Coronary artery (tissue), 2 donors: Measurements from ENCODE around the gene WWP2.

Experiments used
- DNase-seq: peaks from one replicate; pipeline ENCODE4 v3.0.0-alpha.2; 2017; ENCODE audit warnings: low spot score
- H3K27ac ChIP-seq, 2 donors: fragments of 200-600 bp; sonication (generic); one replicate each; pipeline ENCODE4 v1.5.1; 2016 to 2019
- H3K4me3 ChIP-seq: fragments of 200-600 bp; sonication (generic); 2 replicates; pipeline ENCODE4 v1.5.1; 2016; ENCODE audit warnings: mild to moderate bottlenecking, moderate library complexity
- CTCF ChIP-seq: fragments of 200-600 bp; sonication (generic); IDR thresholded peaks from one replicate; pipeline ENCODE4 v1.5.1; 2019; ENCODE audit warnings: antibody characterized with exemption

WWP2 gene

GRCh38 chr16:69833357-69834282 lies 71.5 kb downstream of the WWP2 start:
- Histone ChIP-seq H3K4me3 (no peak overlapping the region), H3K27ac (peak overlapping the region in 1 of 2 donors; percentile 23)
- no peak for DNase-seq
- TF ChIP-seq CTCF, result no peak

GRCh38 chr16:69834807-69835466 lies 72.8 kb downstream of the WWP2 start:
- no peak overlapping the region for H3K27ac ChIP-seq
- TF ChIP-seq CTCF, result no peak
- no peak for DNase-seq
- H3K4me3 ChIP-seq, result no peak overlapping the region

GRCh38 chr16:69836257-69836656 lies 74.1 kb downstream of the WWP2 start:
- no peak for DNase-seq
- Histone ChIP-seq H3K4me3 (no peak overlapping the region), H3K27ac (no peak overlapping the region)
- no peak for TF ChIP-seq CTCF

GRCh38 chr16:69837380-69837779 lies 75.2 kb downstream of the WWP2 start:
- no peak for TF ChIP-seq CTCF
- H3K27ac ChIP-seq, result no peak overlapping the region
- no peak for DNase-seq
- H3K4me3 ChIP-seq, result no peak overlapping the region

- no peak for TF ChIP-seq CTCF
- Histone ChIP-seq H3K27ac (peak overlapping the region; percentile 43 to 85), H3K4me3 (no peak overlapping the region)
- DNase-seq, result no peak
These were observed 76.4 kb downstream of the WWP2 start for GRCh38 chr16:69838489-69838888.

- no peak for TF ChIP-seq CTCF
- no peak overlapping the region for H3K4me3 ChIP-seq
- peak overlapping the region; percentile 43 to 85 for H3K27ac ChIP-seq
- no peak for DNase-seq
These were observed 77.1 kb downstream of the WWP2 start for GRCh38 chr16:69839240-69839688.
